B cell (primary cell): ENCODE data around the gene WDR5B. TPM values are rescaled to one million over a fixed set of nuclear protein-coding genes. Genes with fewer than 3 reads are reported as not detected.

Experiments
- ATAC-seq: fragments of 200-7000 bp; cut with Tn5 transposase; one replicate; pipeline ENCODE4 v1.10.0; 2021; ENCODE audit warnings: low read depth, mild to moderate bottlenecking, moderate number of reproducible peaks, moderate library complexity
- CTCF ChIA-PET: fragments of 350-600 bp; sonication (Branson Sonifier 250); formaldehyde crosslinking; loops from one replicate; lab custom pipeline; 2021; ENCODE audit warnings: antibody characterized with exemption, inconsistent platforms; lab: Charles Lee
- POLR2A ChIA-PET: fragments of 350-600 bp; sonication (Branson Sonifier 250); formaldehyde crosslinking; loops from one replicate; lab custom pipeline; 2021; ENCODE audit warnings: antibody characterized with exemption; lab: Charles Lee
- DNase-seq: peaks from one replicate; pipeline ENCODE4 v3.0.0; 2013
- H2AFZ ChIP-seq: 2 replicates; pipeline ENCODE4 v1.6.1; 2012; ENCODE audit warnings: mild to moderate bottlenecking, low read depth, low read length; ENCODE audit not compliant: insufficient read depth, poor library complexity, severe bottlenecking
- H3K27ac ChIP-seq, 2 donors: 1 replicate in 1 of 2; 2 replicates in 1 of 2; pipeline ENCODE4 v1.5.1; 2012 to 2013; ENCODE audit warnings: low read length in 2 of 2, mild to moderate bottlenecking in 2 of 2, moderate library complexity in 1 of 2
- H3K27me3 ChIP-seq, 4 experiments: fragments of 200-600 bp in 1 of 4; sonication (generic) in 1 of 4; replicated peaks in 1 of 4; 1 replicate in 2 of 4; 2 replicates in 2 of 4; pipeline versions ENCODE4 v1.6.1 to v1.7.0; 2013 to 2016; ENCODE audit warnings: low read length in 3 of 4, mild to moderate bottlenecking in 2 of 4, mixed read lengths in 1 of 4, moderate library complexity in 1 of 4; ENCODE audit not compliant: insufficient read depth in 4 of 4, control insufficient read depth in 3 of 4; ENCODE audit errors: control extremely low read depth in 1 of 4
- H3K36me3 ChIP-seq, 2 experiments: replicated peaks in 1 of 2; 1 replicate in 1 of 2; 2 replicates in 1 of 2; pipeline versions ENCODE4 v1.6.1 to v1.7.1; 2013; ENCODE audit warnings: low read length in 1 of 2; ENCODE audit not compliant: insufficient read depth in 2 of 2, control insufficient read depth in 1 of 2; ENCODE audit errors: control extremely low read depth in 1 of 2, extremely low read depth in 1 of 2
- H3K4me1 ChIP-seq, 2 donors: fragments of 200-600 bp in 1 of 2; sonication (generic) in 1 of 2; 1 replicate in 1 of 2; 2 replicates in 1 of 2; pipeline versions ENCODE4 v1.5.1 to v1.6.1; 2013 to 2017; ENCODE audit warnings: low read length in 2 of 2; ENCODE audit not compliant: control insufficient read depth in 2 of 2, insufficient read depth in 2 of 2
- H3K4me2 ChIP-seq: replicated peaks from 2 replicates; pipeline ENCODE3; 2012; ENCODE audit warnings: mild to moderate bottlenecking, low read depth, low read length; ENCODE audit not compliant: poor library complexity, severe bottlenecking
- H3K4me3 ChIP-seq, 5 experiments: fragments of 200-600 bp in 1 of 5; sonication (generic) in 1 of 5; 1 replicate in 3 of 5; 2 replicates in 2 of 5; pipeline versions ENCODE4 v1.5.1 to v1.7.0; 2011 to 2016; ENCODE audit warnings: low read length in 4 of 5, mild to moderate bottlenecking in 4 of 5, low read depth in 2 of 5, control low read depth in 1 of 5, moderate library complexity in 1 of 5; ENCODE audit not compliant: insufficient read depth in 1 of 5; ENCODE audit errors: control extremely low read depth in 1 of 5, extremely low read depth in 1 of 5
- H3K79me2 ChIP-seq: fragments of 200-600 bp; sonication (generic); one replicate; pipeline ENCODE4 v1.6.0; 2016; ENCODE audit warnings: low read length; ENCODE audit not compliant: control insufficient read depth, insufficient read depth
- H3K9ac ChIP-seq: fragments of 200-600 bp; sonication (generic); 2 replicates; pipeline ENCODE4 v1.6.1; 2017; ENCODE audit warnings: mild to moderate bottlenecking, low read length, moderate library complexity
- H3K9me3 ChIP-seq, 3 donors: one replicate each; pipeline versions ENCODE4 v1.6.1 to v1.7.1; 2013; ENCODE audit warnings: low read length in 2 of 3; ENCODE audit not compliant: control insufficient read depth in 2 of 3, insufficient read depth in 1 of 3; ENCODE audit errors: control extremely low read depth in 1 of 3
- H4K20me1 ChIP-seq: 2 replicates; pipeline ENCODE4 v1.6.0; 2012; ENCODE audit warnings: mild to moderate bottlenecking, low read length; ENCODE audit not compliant: insufficient read depth, control insufficient read depth, poor library complexity, severe bottlenecking
- H3K27ac Mint-ChIP-seq: one replicate; pipeline ENCODE4 v1.8.0; 2021; ENCODE audit warnings: mixed read lengths
- H3K27me3 Mint-ChIP-seq: one replicate; pipeline ENCODE4 v1.8.0; 2021; ENCODE audit warnings: mixed read lengths
- H3K4me1 Mint-ChIP-seq: one replicate; pipeline ENCODE4 v1.8.0; 2021; ENCODE audit warnings: mixed read lengths
- H3K4me3 Mint-ChIP-seq: one replicate; pipeline ENCODE4 v1.8.0; 2021; ENCODE audit warnings: mixed read lengths
- H3K9me3 Mint-ChIP-seq: one replicate; pipeline ENCODE4 v1.8.0; 2022; ENCODE audit warnings: mixed read lengths; ENCODE audit not compliant: insufficient read depth
- CTCF ChIP-seq: fragments of 200-600 bp; IDR thresholded peaks from one replicate; pipeline ENCODE4 v1.8.0; 2022; ENCODE audit warnings: antibody characterized with exemption, mild to moderate bottlenecking
- EZH2 ChIP-seq: IDR thresholded peaks from 2 replicates; pipeline ENCODE4 v1.6.1; 2012; ENCODE audit warnings: borderline replicate concordance, low read depth, mild to moderate bottlenecking, moderate library complexity, low read length; ENCODE audit not compliant: insufficient read depth, poor library complexity, severe bottlenecking
- WGBS: methylation state at CpG from one replicate; pipeline ENCODE4 v1.1.5; 2013; ENCODE audit warnings: missing lambda C conversion rate; ENCODE audit not compliant: insufficient coverage; 5-methylcytosine and 5-hydroxymethylcytosine counted together
- intact Hi-C: fragments of 100-400 bp; cut with micrococcal nuclease; formaldehyde crosslinking; loops from one replicate; pipeline ENCODE4 v1.10.0; 2022
- polyA plus RNA-seq: library from polyadenylated mRNA; depleted of rRNA; stranded (reverse); fragments of >200 nt; gene quantifications from 2 replicates; pipeline ENCODE4 v1.2.3, GENCODE V29; 2012
- total RNA-seq, 2 donors: library from RNA; stranded (reverse); fragments of 120-200 nt in 1 of 2; gene quantifications; 1 replicate in 1 of 2; 2 replicates in 1 of 2; pipeline versions ENCODE4 v1.2.3 to v1.2.4, GENCODE V29; 2013 to 2022

Gene WDR5B
- total and polyA plus RNA-seq, 2 donors (not counting 1 experiment from before 2014, with no cell fraction given): 3.5 to 11.6 TPM

GRCh38 chr3:122406198-122406597 is 9.7 kb downstream of the WDR5B start:
- H3K4me1 Mint-ChIP-seq: peaks cover 21% of the 10 kb centered on the region
- 58% methylated on average over 2 of the region's 4 CpGs for WGBS
- ATAC-seq: no peak
- H3K27ac ChIP-seq: no peak overlapping the region
- no peak overlapping the region for H3K4me2 ChIP-seq
- ChIA-PET CTCF (interaction anchor here (1.1 kb wide), 1 partner anchor 10 kb away, joined by 4 read pairs; the partner anchor contains the start of gene WDR5B), POLR2A (no interaction called here)
- H2AFZ ChIP-seq: no peak overlapping the region
- H3K9me3 Mint-ChIP-seq: no peaks in the 10 kb centered on the region
- no peak overlapping the region for H3K9ac ChIP-seq
- peaks cover 13% of the 10 kb centered on the region for H3K79me2 ChIP-seq
- peaks cover 0 to 38% of the 10 kb centered on the region in 2 experiments for H3K36me3 ChIP-seq
- no peaks in the 10 kb centered on the region for H3K9me3 ChIP-seq
- H4K20me1 ChIP-seq: no peaks in the 10 kb centered on the region
- peaks cover 16 to 28% of the 10 kb centered on the region in 2 donors for H3K4me1 ChIP-seq
- H3K4me3 Mint-ChIP-seq: no peak overlapping the region
- DNase-seq: no peak
- intact Hi-C loops: no loop called here
- no peak overlapping the region for H3K4me3 ChIP-seq
- TF ChIP-seq EZH2 (no peak), CTCF (no peak)
- no peaks in the 10 kb centered on the region for H3K27me3 ChIP-seq
- H3K27me3 Mint-ChIP-seq: no peaks in the 10 kb centered on the region
- no peak overlapping the region for H3K27ac Mint-ChIP-seq

- no peak overlapping the region for H3K9ac ChIP-seq
- H3K4me1 Mint-ChIP-seq: peaks cover 16% of the 10 kb centered on the region
Measured at GRCh38 chr3:122405015-122405414, 10.8 kb downstream of the WDR5B start.

More at GRCh38 chr3:122405015-122405414, 10.8 kb downstream of the WDR5B start:
- ChIA-PET CTCF (interaction anchor here (1.1 kb wide), 1 partner anchor 21 kb away, joined by 4 read pairs; the partner anchor contains the start of gene FAM162A), POLR2A (no interaction called here)
- Mint-ChIP-seq H3K4me3 (no peak overlapping the region), H3K27ac (no peak overlapping the region), H3K9me3 (no peaks in the 10 kb centered on the region), H3K27me3 (no peaks in the 10 kb centered on the region)
- H3K4me3 ChIP-seq: no peak overlapping the region
- ATAC-seq (no peak), DNase-seq (no peak)
- no peaks in the 10 kb centered on the region for H3K9me3 ChIP-seq
- H3K27me3 ChIP-seq: no peaks in the 10 kb centered on the region
- H3K36me3 ChIP-seq: peaks cover 0 to 36% of the 10 kb centered on the region in 2 experiments
- no peak overlapping the region for H2AFZ ChIP-seq
- peaks cover 14 to 18% of the 10 kb centered on the region in 2 donors for H3K4me1 ChIP-seq
- WGBS: 97% methylated on average over 3 of the region's 3 CpGs
- H3K79me2 ChIP-seq: peaks cover 2% of the 10 kb centered on the region
- H3K27ac ChIP-seq: no peak overlapping the region
- H4K20me1 ChIP-seq: no peaks in the 10 kb centered on the region
- no peak overlapping the region for H3K4me2 ChIP-seq
- intact Hi-C loops: no loop called here
- TF ChIP-seq EZH2 (no peak), CTCF (no peak)
